Measurements from ENCODE around the gene COL5A3. TPM values are rescaled to one million over a fixed set of nuclear protein-coding genes. Genes with fewer than 3 reads are reported as not detected.

COL5A3 gene
- total RNA-seq, 4 donors from 2014 or later = 1.2 to 9.1 (median 4.1) TPM

GRCh38 chr19:10043286-10043927, 33.1 kb upstream of the COL5A3 start:
- no peak overlapping the region for H3K4me3 ChIP-seq
- H3K27me3 ChIP-seq = no peaks in the 10 kb centered on the region
- no peaks in the 10 kb centered on the region for H3K36me3 ChIP-seq
- DNase-seq = no peak
- no peak for TF ChIP-seq POLR2A (IDR thresholded peaks at IDR 0.05)
- TF ChIP-seq, protein P1, sequence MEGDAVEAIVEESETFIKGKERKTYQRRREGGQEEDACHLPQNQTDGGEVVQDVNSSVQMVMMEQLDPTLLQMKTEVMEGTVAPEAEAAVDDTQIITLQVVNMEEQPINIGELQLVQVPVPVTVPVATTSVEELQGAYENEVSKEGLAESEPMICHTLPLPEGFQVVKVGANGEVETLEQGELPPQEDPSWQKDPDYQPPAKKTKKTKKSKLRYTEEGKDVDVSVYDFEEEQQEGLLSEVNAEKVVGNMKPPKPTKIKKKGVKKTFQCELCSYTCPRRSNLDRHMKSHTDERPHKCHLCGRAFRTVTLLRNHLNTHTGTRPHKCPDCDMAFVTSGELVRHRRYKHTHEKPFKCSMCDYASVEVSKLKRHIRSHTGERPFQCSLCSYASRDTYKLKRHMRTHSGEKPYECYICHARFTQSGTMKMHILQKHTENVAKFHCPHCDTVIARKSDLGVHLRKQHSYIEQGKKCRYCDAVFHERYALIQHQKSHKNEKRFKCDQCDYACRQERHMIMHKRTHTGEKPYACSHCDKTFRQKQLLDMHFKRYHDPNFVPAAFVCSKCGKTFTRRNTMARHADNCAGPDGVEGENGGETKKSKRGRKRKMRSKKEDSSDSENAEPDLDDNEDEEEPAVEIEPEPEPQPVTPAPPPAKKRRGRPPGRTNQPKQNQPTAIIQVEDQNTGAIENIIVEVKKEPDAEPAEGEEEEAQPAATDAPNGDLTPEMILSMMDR (IDR thresholded peaks at IDR 0.05) = no peak
- no peak overlapping the region for H3K27ac ChIP-seq
- peaks cover 0 to 17% (median 0%) of the 10 kb centered on the region in 4 donors for H3K9me3 ChIP-seq
- no peaks in the 10 kb centered on the region for H3K4me1 ChIP-seq

DNA sequence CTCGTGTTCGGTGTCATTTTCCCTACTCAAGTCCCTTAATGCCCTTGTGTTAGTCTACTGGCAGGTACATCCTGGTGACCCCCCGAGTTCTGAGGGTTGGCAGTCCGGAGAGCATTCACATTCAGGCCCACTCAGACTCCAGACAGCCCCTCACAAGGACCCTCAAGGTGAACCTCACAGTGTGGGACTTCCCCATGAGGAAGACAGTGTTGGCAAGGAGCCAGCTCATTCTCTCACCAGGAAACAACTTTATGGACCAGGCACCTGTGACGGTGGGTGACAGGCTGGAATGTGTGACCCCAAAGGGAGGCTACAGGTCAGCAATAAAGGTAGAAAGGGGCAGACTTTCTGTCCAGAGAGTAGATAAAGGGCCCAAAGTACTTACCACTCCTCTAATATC, 27.5 kb upstream of the COL5A3 start:
- Histone ChIP-seq H3K27me3 (no peaks in the 10 kb centered on the region), H3K9me3 (no peaks in the 10 kb centered on the region), H3K36me3 (no peaks in the 10 kb centered on the region), H3K27ac (no peak overlapping the region), H3K4me1 (no peaks in the 10 kb centered on the region), H3K4me3 (no peak overlapping the region)
- no peak for DNase-seq
- TF ChIP-seq, protein P1 (IDR thresholded peaks at IDR 0.05) = no peak
- no peak for TF ChIP-seq POLR2A (IDR thresholded peaks at IDR 0.05)

- Histone ChIP-seq H3K4me3 (no peak overlapping the region), H3K4me1 (no peaks in the 10 kb centered on the region), H3K36me3 (no peaks in the 10 kb centered on the region), H3K27me3 (no peaks in the 10 kb centered on the region), H3K27ac (no peak overlapping the region), H3K9me3 (no peaks in the 10 kb centered on the region)
- TF ChIP-seq, protein P1 (IDR thresholded peaks at IDR 0.05) = no peak
- TF ChIP-seq POLR2A (IDR thresholded peaks at IDR 0.05) = no peak
- DNase-seq = no peak
These were observed 27.1 kb upstream of the COL5A3 start for GRCh38 chr19:10037367-10037766.

GRCh38 chr19:10036601-10037071, 26.3 kb upstream of the COL5A3 start:
- no peak overlapping the region for H3K27ac ChIP-seq
- H3K9me3 ChIP-seq = no peaks in the 10 kb centered on the region
- TF ChIP-seq, protein P1 (IDR thresholded peaks at IDR 0.05) = no peak
- no peak for TF ChIP-seq POLR2A (IDR thresholded peaks at IDR 0.05)
- no peak overlapping the region for H3K4me3 ChIP-seq
- no peaks in the 10 kb centered on the region for H3K4me1 ChIP-seq
- no peak for DNase-seq
- no peaks in the 10 kb centered on the region for H3K36me3 ChIP-seq
- no peaks in the 10 kb centered on the region for H3K27me3 ChIP-seq

- Histone ChIP-seq H3K9me3 (no peaks in the 10 kb centered on the region), H3K36me3 (no peaks in the 10 kb centered on the region), H3K4me3 (no peak overlapping the region), H3K27me3 (no peaks in the 10 kb centered on the region), H3K27ac (no peak overlapping the region), H3K4me1 (no peaks in the 10 kb centered on the region)
- TF ChIP-seq, protein P1 (IDR thresholded peaks at IDR 0.05) = no peak
- no peak for TF ChIP-seq POLR2A (IDR thresholded peaks at IDR 0.05)
- no peak for DNase-seq
These were observed 23.3 kb upstream of the COL5A3 start for GRCh38 chr19:10033614-10034013.

Data from Peyer's patch (tissue), 4 donors.